Panc1 (cell line): ENCODE measurements around the gene NOL9. TPM values are rescaled to one million over a fixed set of nuclear protein-coding genes. Genes with fewer than 3 reads are reported as not detected.

Source experiments
- ATAC-seq: fragments of 200-7000 bp; cut with Tn5 transposase; 2 replicates; pipeline ENCODE4 v1.9.1; 2020; ENCODE audit warnings: mild to moderate bottlenecking, moderate library complexity
- BruUV-seq: library from RNA; stranded (reverse); fragments of 400-500 nt; replicated peaks from 2 replicates; lab custom pipeline; 2021; lab: Mats Ljungman, UMichigan
- CTCF ChIA-PET: fragments of 300-600 bp; sonication (Branson Sonifier 250); formaldehyde crosslinking; loops from one replicate; lab custom pipeline; 2022; ENCODE audit warnings: antibody characterized with exemption; lab: Charles Lee
- POLR2A ChIA-PET: fragments of 300-600 bp; sonication (Branson Sonifier 250); formaldehyde crosslinking; loops from one replicate; lab custom pipeline; 2022; ENCODE audit warnings: antibody characterized with exemption; lab: Charles Lee
- DNase-seq: peaks from one replicate; pipeline ENCODE4 v3.0.0-alpha.2; 2010; ENCODE audit warnings: low read depth, low spot score
- H3K27ac ChIP-seq: 2 replicates; pipeline ENCODE4 v1.5.1; 2011; ENCODE audit warnings: mild to moderate bottlenecking, low read length, inconsistent platforms
- H3K27me3 ChIP-seq: fragments of 200-500 bp; sonication (Bioruptor generic); 2 replicates; pipeline ENCODE4 v1.6.0; 2014; ENCODE audit warnings: low read length, inconsistent platforms; ENCODE audit not compliant: control insufficient read depth, insufficient read depth
- H3K36me3 ChIP-seq: fragments of 200-500 bp; sonication (Bioruptor generic); 2 replicates; pipeline ENCODE4 v1.5.1; 2014; ENCODE audit warnings: inconsistent platforms, mild to moderate bottlenecking, low read length, moderate library complexity; ENCODE audit not compliant: control insufficient read depth, insufficient read depth
- H3K4me1 ChIP-seq: 2 replicates; pipeline ENCODE4 v1.5.1; 2011; ENCODE audit warnings: inconsistent platforms, mild to moderate bottlenecking, low read length, moderate library complexity; ENCODE audit not compliant: control insufficient read depth, insufficient read depth
- H3K4me3 ChIP-seq, 2 experiments: 2 replicates each; pipeline ENCODE4 v1.5.1; 2011 to 2012; ENCODE audit warnings: low read depth in 2 of 2, low read length in 2 of 2, mild to moderate bottlenecking in 2 of 2, inconsistent platforms in 1 of 2, moderate library complexity in 1 of 2
- H3K9me3 ChIP-seq: fragments of 200-500 bp; sonication (Bioruptor generic); 2 replicates; pipeline ENCODE4 v1.5.1; 2014; ENCODE audit warnings: low read depth, mild to moderate bottlenecking, inconsistent platforms, low read length, moderate library complexity; ENCODE audit not compliant: control insufficient read depth, insufficient read depth
- POLR2AphosphoS5 ChIP-seq: IDR thresholded peaks from 2 replicates; pipeline ENCODE4 v1.6.1; 2012; ENCODE audit warnings: mild to moderate bottlenecking, low read depth, low read length, moderate library complexity
- SIN3A ChIP-seq: IDR thresholded peaks from 2 replicates; pipeline ENCODE4 v1.6.1; 2012; ENCODE audit warnings: low read depth, mild to moderate bottlenecking, low read length, moderate library complexity, borderline replicate concordance; ENCODE audit not compliant: insufficient read depth
- TCF7L2 ChIP-seq: IDR thresholded peaks from 2 replicates; pipeline ENCODE4 v1.6.1; 2011; ENCODE audit warnings: mild to moderate bottlenecking, low read depth, low read length, inconsistent platforms
- in situ Hi-C: cut with HindIII; loops from 2 replicates; pipeline ENCODE4 v1.10.0; 2016; ENCODE audit warnings: low sequenced_read_pairs, low pct_unique_long_range_greater_than_20kb
- intact Hi-C: fragments of 100-400 bp; cut with micrococcal nuclease; formaldehyde crosslinking; loops from one replicate; pipeline ENCODE4 v1.10.0; 2022; ENCODE audit not compliant: unreplicated experiment
- total RNA-seq: library from RNA; stranded (reverse); gene quantifications from one replicate; pipeline ENCODE4 v1.2.1, GENCODE V29; 2021; ENCODE audit not compliant: unreplicated experiment
- TF ChIP-seq, protein P1 (sequence below): fragments of 450-650 bp; IDR thresholded peaks from 2 replicates; pipeline ENCODE4 v1.5.1; 2017; ENCODE audit warnings: mild to moderate bottlenecking
- TF ChIP-seq, protein P2 (sequence below), 2 experiments: IDR thresholded peaks; 2 replicates each; pipeline ENCODE4 v1.6.1; 2011 to 2012; ENCODE audit warnings: low read depth in 2 of 2, control low read depth in 1 of 2, low read length in 1 of 2, mild to moderate bottlenecking in 1 of 2, moderate library complexity in 1 of 2; ENCODE audit not compliant: insufficient read depth in 1 of 2

The NOL9 gene
- total RNA-seq, 1 experiment from 2014 or later, result 46.4 TPM

DNA sequence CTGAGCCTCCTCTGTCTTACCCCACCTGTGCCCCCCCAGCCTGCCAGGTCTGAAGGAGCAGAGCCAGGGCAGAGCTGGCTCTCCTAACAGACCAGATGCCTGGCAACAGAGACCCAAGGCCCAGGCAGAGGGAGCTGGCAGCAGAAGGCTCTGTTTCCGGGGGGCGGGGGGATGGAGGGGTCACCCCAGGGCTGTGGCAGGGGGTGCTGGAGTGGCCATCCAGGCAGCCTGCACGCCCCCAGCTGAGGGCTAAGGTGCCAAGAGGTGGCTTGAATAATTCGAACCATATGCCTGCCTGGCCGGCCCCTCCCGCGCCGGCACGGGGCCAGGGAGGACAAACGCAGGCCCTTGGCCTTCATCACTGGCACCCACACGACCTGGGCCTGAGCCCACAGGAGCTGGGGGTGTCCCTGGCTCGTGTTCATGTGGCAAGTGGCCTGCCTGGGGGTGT lies 46.8 kb downstream of the NOL9 start:
- ATAC-seq (no peak), DNase-seq (no peak)
- in situ Hi-C loops, result no loop called here
- no peaks in the 10 kb centered on the region for H3K27me3 ChIP-seq
- H3K4me1 ChIP-seq, result no peaks in the 10 kb centered on the region
- ChIA-PET POLR2A (interaction anchor here (0.6 kb wide), 1 partner anchor 16 kb away, joined by 6 read pairs; no protein-coding TSS in a partner anchor), CTCF (interaction anchor here (0.6 kb wide), 1 partner anchor 67 kb away, joined by 3 read pairs; no protein-coding TSS in a partner anchor)
- intact Hi-C loops, result no loop called here
- no TSS peak for BruUV-seq
- no peak overlapping the region for H3K27ac ChIP-seq
- H3K4me3 ChIP-seq, result no peak overlapping the region
- no peaks in the 10 kb centered on the region for H3K9me3 ChIP-seq
- TF ChIP-seq, protein P1, sequence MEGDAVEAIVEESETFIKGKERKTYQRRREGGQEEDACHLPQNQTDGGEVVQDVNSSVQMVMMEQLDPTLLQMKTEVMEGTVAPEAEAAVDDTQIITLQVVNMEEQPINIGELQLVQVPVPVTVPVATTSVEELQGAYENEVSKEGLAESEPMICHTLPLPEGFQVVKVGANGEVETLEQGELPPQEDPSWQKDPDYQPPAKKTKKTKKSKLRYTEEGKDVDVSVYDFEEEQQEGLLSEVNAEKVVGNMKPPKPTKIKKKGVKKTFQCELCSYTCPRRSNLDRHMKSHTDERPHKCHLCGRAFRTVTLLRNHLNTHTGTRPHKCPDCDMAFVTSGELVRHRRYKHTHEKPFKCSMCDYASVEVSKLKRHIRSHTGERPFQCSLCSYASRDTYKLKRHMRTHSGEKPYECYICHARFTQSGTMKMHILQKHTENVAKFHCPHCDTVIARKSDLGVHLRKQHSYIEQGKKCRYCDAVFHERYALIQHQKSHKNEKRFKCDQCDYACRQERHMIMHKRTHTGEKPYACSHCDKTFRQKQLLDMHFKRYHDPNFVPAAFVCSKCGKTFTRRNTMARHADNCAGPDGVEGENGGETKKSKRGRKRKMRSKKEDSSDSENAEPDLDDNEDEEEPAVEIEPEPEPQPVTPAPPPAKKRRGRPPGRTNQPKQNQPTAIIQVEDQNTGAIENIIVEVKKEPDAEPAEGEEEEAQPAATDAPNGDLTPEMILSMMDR, result no peak
- TF ChIP-seq SIN3A, result no peak
- no peak for TF ChIP-seq TCF7L2
- TF ChIP-seq, protein P2, sequence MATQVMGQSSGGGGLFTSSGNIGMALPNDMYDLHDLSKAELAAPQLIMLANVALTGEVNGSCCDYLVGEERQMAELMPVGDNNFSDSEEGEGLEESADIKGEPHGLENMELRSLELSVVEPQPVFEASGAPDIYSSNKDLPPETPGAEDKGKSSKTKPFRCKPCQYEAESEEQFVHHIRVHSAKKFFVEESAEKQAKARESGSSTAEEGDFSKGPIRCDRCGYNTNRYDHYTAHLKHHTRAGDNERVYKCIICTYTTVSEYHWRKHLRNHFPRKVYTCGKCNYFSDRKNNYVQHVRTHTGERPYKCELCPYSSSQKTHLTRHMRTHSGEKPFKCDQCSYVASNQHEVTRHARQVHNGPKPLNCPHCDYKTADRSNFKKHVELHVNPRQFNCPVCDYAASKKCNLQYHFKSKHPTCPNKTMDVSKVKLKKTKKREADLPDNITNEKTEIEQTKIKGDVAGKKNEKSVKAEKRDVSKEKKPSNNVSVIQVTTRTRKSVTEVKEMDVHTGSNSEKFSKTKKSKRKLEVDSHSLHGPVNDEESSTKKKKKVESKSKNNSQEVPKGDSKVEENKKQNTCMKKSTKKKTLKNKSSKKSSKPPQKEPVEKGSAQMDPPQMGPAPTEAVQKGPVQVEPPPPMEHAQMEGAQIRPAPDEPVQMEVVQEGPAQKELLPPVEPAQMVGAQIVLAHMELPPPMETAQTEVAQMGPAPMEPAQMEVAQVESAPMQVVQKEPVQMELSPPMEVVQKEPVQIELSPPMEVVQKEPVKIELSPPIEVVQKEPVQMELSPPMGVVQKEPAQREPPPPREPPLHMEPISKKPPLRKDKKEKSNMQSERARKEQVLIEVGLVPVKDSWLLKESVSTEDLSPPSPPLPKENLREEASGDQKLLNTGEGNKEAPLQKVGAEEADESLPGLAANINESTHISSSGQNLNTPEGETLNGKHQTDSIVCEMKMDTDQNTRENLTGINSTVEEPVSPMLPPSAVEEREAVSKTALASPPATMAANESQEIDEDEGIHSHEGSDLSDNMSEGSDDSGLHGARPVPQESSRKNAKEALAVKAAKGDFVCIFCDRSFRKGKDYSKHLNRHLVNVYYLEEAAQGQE (IDR thresholded peaks at IDR 0.05; ENCODE audit: insufficient read depth in 1 of 2, low read depth in 2 of 2, low read length in 1 of 2), result no peak
- TF ChIP-seq POLR2AphosphoS5, result no peak
- no peaks in the 10 kb centered on the region for H3K36me3 ChIP-seq

DNA sequence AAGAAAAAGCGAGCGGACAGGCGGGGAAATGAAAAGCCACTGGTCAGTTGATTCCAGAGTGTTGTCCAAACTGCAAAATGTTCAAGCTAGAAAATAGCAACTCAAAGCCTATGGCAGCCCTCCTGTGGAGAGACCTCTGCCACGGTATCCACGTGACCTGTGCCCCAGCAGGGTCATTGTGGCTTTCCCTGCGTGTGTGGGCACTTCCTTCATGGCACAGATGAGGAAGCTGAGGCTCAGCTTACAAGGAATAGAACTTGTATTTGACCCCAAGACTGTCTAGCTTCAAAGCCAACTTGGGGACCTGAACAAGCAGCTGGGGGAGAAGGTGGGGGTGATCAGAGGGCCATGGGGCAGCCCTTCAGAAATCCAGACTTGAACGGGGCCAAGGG lies 47.3 kb downstream of the NOL9 start:
- no peak for DNase-seq

More for the DNA sequence above, 47.3 kb downstream of the NOL9 start:
- H3K27me3 ChIP-seq, result no peaks in the 10 kb centered on the region
- no peak for TF ChIP-seq TCF7L2
- TF ChIP-seq POLR2AphosphoS5, result no peak
- no peak for TF ChIP-seq SIN3A
- TF ChIP-seq, protein P1, result no peak
- TF ChIP-seq, protein P2 (IDR thresholded peaks at IDR 0.05; ENCODE audit: insufficient read depth in 1 of 2, low read depth in 2 of 2, low read length in 1 of 2), result no peak
- no peaks in the 10 kb centered on the region for H3K36me3 ChIP-seq
- in situ Hi-C loops (no loop called here), intact Hi-C loops (no loop called here)
- H3K4me1 ChIP-seq, result no peaks in the 10 kb centered on the region
- no peak overlapping the region for H3K4me3 ChIP-seq
- no peak overlapping the region for H3K27ac ChIP-seq
- no peaks in the 10 kb centered on the region for H3K9me3 ChIP-seq
- BruUV-seq, result no TSS peak
- ChIA-PET CTCF (interaction anchor here (0.6 kb wide), 1 partner anchor 66 kb away, joined by 3 read pairs; no protein-coding TSS in a partner anchor), POLR2A (no interaction called here)
- no peak for ATAC-seq
